HEK293 (cell line): ENCODE measurements around the gene ADAR.
A peak's percentile ranks its signal among the peaks of the same experiment; 100 is the strongest.

Source experiments
- CTCF ChIA-PET: fragments of 350-600 bp; formaldehyde crosslinking; extraction: SDS; loops from one replicate; lab custom pipeline; 2021; ENCODE audit warnings: antibody characterized with exemption; lab: Yijun Ruan, JAX
- POLR2A ChIA-PET: fragments of 300-600 bp; formaldehyde crosslinking; extraction: SDS; loops from one replicate; lab custom pipeline; 2020; ENCODE audit warnings: antibody characterized with exemption, inconsistent platforms; lab: Yijun Ruan, JAX
- H3K27ac ChIP-seq: fragments of 200-500 bp; sonication (Bioruptor generic); 2 replicates; pipeline ENCODE4 v1.5.1; 2014; ENCODE audit warnings: low read depth, low read length, control low read depth, inconsistent platforms; ENCODE audit errors: extremely low read depth
- H3K36me3 ChIP-seq, 2 experiments: fragments of 200-500 bp in 1 of 2; sonication (Bioruptor generic) in 1 of 2; 1 replicate in 1 of 2; 2 replicates in 1 of 2; pipeline ENCODE4 v1.5.1; 2014 to 2017; ENCODE audit warnings: inconsistent platforms in 2 of 2, low read length in 2 of 2; ENCODE audit not compliant: control insufficient read depth in 2 of 2, insufficient read depth in 1 of 2
- H3K4me1 ChIP-seq: fragments of 200-500 bp; sonication (Bioruptor generic); 2 replicates; pipeline ENCODE4 v1.5.1; 2014; ENCODE audit warnings: mild to moderate bottlenecking, low read length, inconsistent platforms; ENCODE audit not compliant: control insufficient read depth, insufficient read depth
- H3K4me3 ChIP-seq: 2 replicates; pipeline ENCODE4 v1.5.1; 2011; ENCODE audit warnings: low read depth, mild to moderate bottlenecking, control low read depth, low read length, moderate library complexity
- H3K9me3 ChIP-seq: fragments of 200-500 bp; sonication (Bioruptor generic); 2 replicates; pipeline ENCODE4 v1.5.1; 2014; ENCODE audit warnings: low read depth, low read length, inconsistent platforms; ENCODE audit not compliant: control insufficient read depth, insufficient read depth
- CTCF ChIP-seq: fragments of 450-650 bp; formaldehyde crosslinking; IDR thresholded peaks from 2 replicates; pipeline ENCODE4 v1.5.1; 2016; ENCODE audit warnings: missing biosample characterization, missing genetic modification characterization
- GLI4 ChIP-seq: fragments of 450-650 bp; formaldehyde crosslinking; IDR thresholded peaks from 2 replicates; pipeline ENCODE4 v1.5.1; 2016; ENCODE audit warnings: missing biosample characterization, missing genetic modification characterization
- PBX3 ChIP-seq: sonication (generic); formaldehyde crosslinking; IDR thresholded peaks from 2 replicates; pipeline ENCODE4 v1.8.1; 2022; ENCODE audit warnings: mild to moderate bottlenecking, moderate library complexity, missing genetic modification reagents
- ZBTB11 ChIP-seq: fragments of 450-650 bp; formaldehyde crosslinking; conservative IDR thresholded peaks from 2 replicates; pipeline ENCODE4 v1.5.1; 2016; ENCODE audit warnings: low read depth, missing biosample characterization, missing genetic modification characterization
- ZBTB17 ChIP-seq: fragments of 450-650 bp; formaldehyde crosslinking; IDR thresholded peaks from 2 replicates; pipeline ENCODE4 v1.5.1; 2016; ENCODE audit warnings: missing biosample characterization, missing genetic modification characterization
- ZEB2 ChIP-seq: fragments of 450-650 bp; formaldehyde crosslinking; IDR thresholded peaks from 2 replicates; pipeline ENCODE4 v1.5.1; 2016; ENCODE audit warnings: missing biosample characterization, missing genetic modification characterization
- ZFHX2 ChIP-seq: fragments of 450-650 bp; formaldehyde crosslinking; conservative IDR thresholded peaks from 2 replicates; pipeline ENCODE4 v1.5.1; 2016; ENCODE audit warnings: missing biosample characterization, missing genetic modification characterization
- ZFP69B ChIP-seq: fragments of 450-650 bp; formaldehyde crosslinking; IDR thresholded peaks from 2 replicates; pipeline ENCODE4 v1.5.1; 2016; ENCODE audit warnings: missing biosample characterization, missing genetic modification characterization
- ZNF202 ChIP-seq: fragments of 450-650 bp; formaldehyde crosslinking; IDR thresholded peaks from 2 replicates; pipeline ENCODE4 v1.5.1; 2016; ENCODE audit warnings: missing biosample characterization, missing genetic modification characterization, borderline replicate concordance
- ZNF274 ChIP-seq, 2 experiments: fragments of 200-500 bp in 1 of 2; fragments of 450-650 bp in 1 of 2; sonication (Bioruptor generic) in 1 of 2; formaldehyde crosslinking in 1 of 2; IDR thresholded peaks; 2 replicates each; pipeline versions ENCODE4 v1.5.1 to v1.6.1; 2014 to 2016; ENCODE audit warnings: borderline replicate concordance in 1 of 2, inconsistent platforms in 1 of 2, low read length in 1 of 2, missing biosample characterization in 1 of 2, missing genetic modification characterization in 1 of 2
- ZNF571 ChIP-seq: fragments of 450-650 bp; formaldehyde crosslinking; IDR thresholded peaks from 2 replicates; pipeline ENCODE4 v1.5.0; 2017; ENCODE audit warnings: missing biosample characterization, missing genetic modification characterization
- ZNF596 ChIP-seq: fragments of 450-650 bp; IDR thresholded peaks from 2 replicates; pipeline ENCODE4 v1.5.0; 2018; ENCODE audit warnings: missing biosample characterization, mild to moderate bottlenecking, missing genetic modification characterization, moderate library complexity
- ZNF600 ChIP-seq: fragments of 450-650 bp; formaldehyde crosslinking; IDR thresholded peaks from 2 replicates; pipeline ENCODE4 v1.5.1; 2016; ENCODE audit warnings: missing biosample characterization, missing genetic modification characterization
- ZNF692 ChIP-seq: fragments of 450-650 bp; formaldehyde crosslinking; IDR thresholded peaks from 2 replicates; pipeline ENCODE4 v1.5.1; 2016; ENCODE audit warnings: missing biosample characterization, missing genetic modification characterization

The ADAR gene

GRCh38 chr1:154575951-154576566 lies 31.9 kb downstream of the ADAR start (continued):
- no peak for TF ChIP-seq ZBTB11 (tag by site-specific recombination)
- TF ChIP-seq ZFP69B (tag by site-specific recombination): no peak
- TF ChIP-seq ZNF600 (tag by site-specific recombination): 0 out of 2 replicates have a peak, but pooled peaks have one; percentile 12
- TF ChIP-seq ZBTB17 (tag by site-specific recombination): peak; percentile 67
- TF ChIP-seq PBX3 (CRISPR knock-in tag): no peak
- no peak for TF ChIP-seq ZNF596 (tag by site-specific recombination)
- TF ChIP-seq ZNF571 (tag by site-specific recombination): no peak
- TF ChIP-seq ZNF274 (IDR thresholded peaks at IDR 0.05; ENCODE audit: low read length): no peak
- TF ChIP-seq ZNF274 (tag by site-specific recombination; IDR thresholded peaks at IDR 0.05; ENCODE audit: borderline replicate concordance): no peak
- TF ChIP-seq ZFHX2 (tag by site-specific recombination): peak; percentile 45
- no peak for TF ChIP-seq GLI4 (tag by site-specific recombination)

- no peak for TF ChIP-seq ZNF202
- TF ChIP-seq CTCF (tag by site-specific recombination): no peak
- peak; percentile 52; the same call in 1 of the 2 replicates for TF ChIP-seq ZFP69B (tag by site-specific recombination)
- TF ChIP-seq ZNF692 (tag by site-specific recombination): peak; percentile 68; the same call in 1 of the 2 replicates
- no peak for TF ChIP-seq ZEB2 (tag by site-specific recombination)
- H3K4me3 ChIP-seq: no peak overlapping the region
- CTCF ChIA-PET: interaction anchor here (0.6 to 3.1 kb wide), 3 partner anchors 10 to 16 kb away, joined by 3 to 18 read pairs (median 5); no protein-coding TSS in a partner anchor
- POLR2A ChIA-PET: interaction anchor here (0.8 kb wide), 1 partner anchor 32 kb away, joined by 3 read pairs; no protein-coding TSS in a partner anchor
- H3K36me3 ChIP-seq: peaks cover 0 to 36% of the 10 kb centered on the region in 2 experiments; a peak in 2 of 3 replicates
- peaks cover 6% of the 10 kb centered on the region; the same call in 1 of the 2 replicates for H3K4me1 ChIP-seq
- H3K9me3 ChIP-seq: no peaks in the 10 kb centered on the region
- no peak overlapping the region for H3K27ac ChIP-seq
These were observed 32.6 kb downstream of the ADAR start for GRCh38 chr1:154575147-154575927.
